HG02852 (cell line): ENCODE measurements around the gene IVD.

Source experiments
- ATAC-seq: cut with Tn5 transposase; IDR thresholded peaks from one replicate; pipeline ENCODE4 v1.9.1; 2021; ENCODE audit warnings: mild to moderate bottlenecking, moderate library complexity; ENCODE audit not compliant: unreplicated experiment

The IVD gene

DNA sequence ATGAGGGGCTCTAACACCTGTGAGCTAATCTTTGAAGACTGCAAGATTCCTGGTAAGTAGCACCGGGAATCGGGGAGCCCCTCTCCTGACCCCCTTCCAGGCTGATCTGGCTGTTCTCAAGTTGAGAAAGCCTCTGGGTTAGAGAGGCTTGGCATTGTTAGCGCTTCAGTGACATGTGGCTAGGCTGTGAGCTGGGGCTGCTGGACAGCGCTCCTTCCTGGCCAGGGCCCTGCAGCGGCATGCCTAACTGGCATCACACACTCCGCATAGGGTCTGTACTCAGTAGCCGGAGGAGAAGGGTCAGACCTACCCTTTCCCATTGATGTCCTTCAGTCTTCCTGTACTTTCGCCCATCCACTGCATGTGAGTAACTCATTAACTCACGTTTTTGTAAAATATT is 7.4 kb downstream of the IVD start:
- ATAC-seq, result no peak

DNA sequence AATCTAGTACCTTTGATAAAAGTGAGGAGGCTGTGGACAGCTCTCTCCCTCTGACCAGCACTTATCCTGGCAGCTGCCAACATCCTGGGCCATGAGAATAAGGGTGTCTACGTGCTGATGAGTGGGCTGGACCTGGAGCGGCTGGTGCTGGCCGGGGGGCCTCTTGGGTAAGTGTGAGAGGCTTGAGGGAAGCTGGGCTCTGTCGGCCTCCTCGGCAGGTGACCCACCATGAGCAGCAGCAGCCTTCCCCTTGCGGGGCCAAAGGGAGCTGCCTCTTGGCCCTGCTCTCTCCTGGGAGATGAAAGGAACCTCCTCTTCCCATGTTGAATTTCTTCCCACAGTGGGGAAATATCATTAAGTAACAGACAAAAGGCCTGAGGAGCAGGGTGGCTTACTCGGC is 9.2 kb downstream of the IVD start:
- ATAC-seq, result no peak

DNA sequence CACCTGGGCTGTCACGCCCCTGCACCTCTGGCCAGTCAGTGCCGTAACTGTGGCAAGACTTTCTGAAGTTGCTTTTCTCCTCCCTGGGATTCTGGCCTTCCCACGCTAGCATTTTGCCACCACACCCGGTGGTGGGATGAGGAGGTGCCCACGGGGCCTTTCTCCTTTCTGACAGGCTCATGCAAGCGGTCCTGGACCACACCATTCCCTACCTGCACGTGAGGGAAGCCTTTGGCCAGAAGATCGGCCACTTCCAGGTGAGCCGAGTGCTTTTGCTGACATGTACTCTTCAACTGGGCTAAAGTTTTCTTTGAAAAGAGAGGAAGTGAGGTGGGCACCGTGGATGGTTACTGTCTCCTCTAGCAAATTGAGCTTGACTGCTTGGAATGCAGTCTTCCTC is 9.6 kb downstream of the IVD start:
- no peak for ATAC-seq

DNA sequence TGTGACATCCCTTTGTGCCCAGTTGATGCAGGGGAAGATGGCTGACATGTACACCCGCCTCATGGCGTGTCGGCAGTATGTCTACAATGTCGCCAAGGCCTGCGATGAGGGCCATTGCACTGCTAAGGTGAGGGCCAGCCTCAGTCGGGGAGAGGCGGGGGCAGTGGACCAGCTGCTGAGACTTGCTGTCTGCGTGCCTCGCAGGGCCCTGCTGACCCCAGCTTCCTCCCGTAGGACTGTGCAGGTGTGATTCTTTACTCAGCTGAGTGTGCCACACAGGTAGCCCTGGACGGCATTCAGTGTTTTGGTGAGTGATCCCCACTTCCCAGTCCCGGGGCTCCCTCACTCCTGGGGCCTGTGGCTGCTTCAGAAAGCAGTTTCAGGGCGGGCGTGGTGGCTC is 10.5 kb downstream of the IVD start:
- ATAC-seq, result no peak

DNA sequence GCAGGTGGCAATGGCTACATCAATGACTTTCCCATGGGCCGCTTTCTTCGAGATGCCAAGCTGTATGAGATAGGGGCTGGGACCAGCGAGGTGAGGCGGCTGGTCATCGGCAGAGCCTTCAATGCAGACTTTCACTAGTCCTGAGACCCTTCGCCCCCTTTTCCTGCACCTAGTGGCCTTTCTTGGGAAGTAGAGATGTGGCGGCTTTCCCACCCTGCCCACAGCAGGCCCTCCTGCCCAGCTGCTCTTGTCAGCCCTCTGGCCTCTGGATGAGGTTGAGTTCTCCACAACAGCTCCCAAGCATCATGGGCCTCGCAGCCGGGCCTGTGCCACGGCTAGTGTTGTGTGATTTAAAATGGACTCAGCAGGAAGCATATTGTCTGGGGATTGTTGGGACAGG is 12.5 kb downstream of the IVD start:
- no peak for ATAC-seq

DNA sequence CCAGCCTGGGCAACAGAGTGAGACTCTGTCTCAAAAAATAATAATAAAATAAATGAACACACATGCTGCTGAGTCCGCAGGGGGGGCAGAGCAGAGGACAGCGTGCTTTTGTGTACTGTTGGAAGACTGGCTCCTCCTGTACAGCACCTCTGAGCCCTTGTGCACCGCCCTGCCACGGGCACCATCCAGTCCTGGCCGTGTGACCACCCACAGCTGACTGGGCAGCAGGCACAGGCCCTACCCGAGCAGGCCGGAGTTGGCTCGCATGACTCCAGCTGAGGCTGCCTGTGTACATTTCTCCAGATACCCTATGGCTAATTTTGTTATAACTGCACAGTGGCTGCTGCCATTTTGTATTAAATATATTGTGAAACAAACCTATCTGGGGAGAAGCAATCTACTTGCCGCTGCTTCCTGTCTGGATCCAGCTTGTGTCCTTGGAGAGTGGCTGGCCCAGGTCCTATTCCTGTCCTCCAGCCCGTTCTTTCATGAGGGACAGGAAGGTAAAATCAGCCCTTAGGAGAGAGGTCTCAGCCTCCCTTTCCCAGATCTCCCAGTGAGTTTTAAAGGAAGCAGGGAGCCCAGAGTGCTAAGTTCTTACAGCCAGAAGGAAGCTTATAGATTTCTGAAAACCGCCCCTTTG is 14.6 kb downstream of the IVD start:
- no peak for ATAC-seq

DNA sequence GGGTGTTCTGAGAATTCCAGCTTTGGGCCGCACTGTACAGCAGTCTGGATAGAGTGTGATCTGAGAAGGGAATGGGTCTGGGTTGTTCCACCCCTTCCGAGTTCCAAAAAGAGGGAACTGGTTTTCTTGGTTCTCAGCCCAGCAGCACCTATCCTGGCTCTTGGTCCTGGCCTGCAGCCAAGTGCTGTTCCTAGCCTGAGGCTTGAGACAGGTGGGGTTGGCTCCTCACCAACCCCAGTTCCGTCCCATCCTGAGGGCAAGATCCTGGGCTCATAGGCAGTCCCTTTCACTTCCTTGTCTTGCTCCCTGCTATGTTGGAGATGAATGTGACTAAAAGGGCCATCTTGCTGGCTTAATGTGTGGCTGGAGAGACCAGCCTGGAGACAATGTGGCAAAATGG is 15.2 kb downstream of the IVD start:
- no peak for ATAC-seq

DNA sequence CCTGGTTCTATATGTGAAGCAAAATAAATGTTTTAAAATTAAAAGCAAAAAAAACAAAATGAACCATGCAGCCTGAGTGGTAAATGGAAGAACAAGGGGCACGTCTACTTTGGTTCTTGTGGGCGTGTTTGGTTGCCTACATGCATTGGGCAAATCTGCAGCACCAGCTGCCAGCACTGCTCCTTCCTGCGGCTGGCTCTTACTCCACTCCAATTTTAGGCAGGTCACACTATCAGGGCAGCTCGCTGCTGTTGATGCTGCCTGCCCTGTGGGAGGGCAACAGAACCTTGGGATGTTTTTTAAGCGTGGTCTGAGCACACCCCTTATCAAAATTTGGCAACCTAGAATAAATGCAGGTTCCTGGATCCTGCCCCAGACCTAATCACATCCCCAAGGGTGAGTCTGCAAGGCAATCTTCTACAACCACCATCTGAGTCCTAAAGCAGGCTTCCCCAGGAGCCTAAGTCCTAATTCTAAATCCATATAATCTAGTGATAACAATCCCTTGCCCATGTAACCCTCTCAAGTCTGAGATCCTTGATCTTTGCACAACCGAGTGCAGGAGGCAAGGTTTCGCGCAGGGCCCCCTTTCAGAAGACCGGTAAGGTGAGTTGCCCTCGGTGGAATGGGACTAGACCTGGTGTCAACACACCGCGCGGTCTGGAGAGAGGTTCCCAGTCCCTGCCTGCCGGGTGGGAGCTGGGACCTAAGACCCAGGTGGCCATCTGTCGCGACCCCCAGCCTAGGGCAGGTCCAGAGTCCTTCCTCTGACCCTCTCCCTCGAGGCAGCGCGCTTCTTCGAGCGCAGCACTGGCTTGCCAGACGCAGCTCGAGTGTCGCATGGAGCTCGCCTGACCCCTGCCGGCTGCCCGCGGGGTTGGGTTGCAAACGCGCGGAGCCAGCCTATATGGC is 15.9 kb downstream of the IVD start:
- ATAC-seq, result no peak

DNA sequence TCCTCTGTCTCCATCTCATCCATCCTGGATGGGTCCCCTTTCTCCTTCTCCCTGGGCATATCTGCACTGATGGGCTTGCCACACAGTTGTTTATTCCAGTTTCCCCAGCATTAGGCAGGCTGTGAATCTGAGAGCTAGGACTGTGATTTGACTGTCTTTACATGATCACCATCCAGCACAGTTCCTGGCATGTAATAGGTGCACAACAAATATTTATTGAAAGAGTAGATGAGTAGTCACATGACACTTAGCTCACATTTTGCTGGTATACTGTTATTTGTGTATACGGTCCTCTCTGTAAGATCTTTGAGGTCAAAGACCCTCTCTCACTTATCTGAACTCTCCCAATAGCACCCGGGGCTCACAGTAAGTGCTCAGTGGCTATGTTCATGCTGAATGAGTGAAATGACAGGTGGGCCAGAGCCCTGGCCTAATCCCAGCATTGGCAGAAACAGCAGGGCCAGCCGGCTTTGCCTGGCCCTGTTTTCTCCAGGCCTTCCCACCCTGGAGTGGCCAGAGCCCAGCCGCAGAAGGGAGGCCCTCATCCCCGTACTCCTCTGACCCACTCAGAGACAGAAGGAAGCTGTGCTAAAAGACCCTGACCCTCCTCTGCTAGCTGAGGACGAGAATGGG is 19.0 kb downstream of the IVD start:
- ATAC-seq, result no peak

DNA sequence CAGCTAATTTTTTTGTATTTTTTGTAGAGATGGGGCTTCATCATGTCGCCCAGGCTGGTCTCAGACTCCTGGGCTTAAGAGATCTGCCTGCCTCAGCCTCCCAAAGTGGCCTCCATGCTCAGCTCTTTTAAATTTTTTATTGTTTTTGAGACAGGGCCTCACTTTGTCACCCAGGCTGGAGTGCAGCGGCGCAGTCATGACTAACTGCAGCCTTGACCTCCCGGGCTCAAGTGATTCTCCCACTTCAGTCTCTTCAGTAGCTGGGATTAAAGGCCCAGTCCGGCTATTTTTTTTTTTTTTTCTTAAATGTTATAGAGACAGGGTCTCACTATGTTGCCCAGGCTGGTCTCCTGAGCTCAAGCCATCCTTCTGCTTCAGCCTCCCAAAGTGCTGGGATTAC is 20.1 kb downstream of the IVD start:
- ATAC-seq, result no peak

DNA sequence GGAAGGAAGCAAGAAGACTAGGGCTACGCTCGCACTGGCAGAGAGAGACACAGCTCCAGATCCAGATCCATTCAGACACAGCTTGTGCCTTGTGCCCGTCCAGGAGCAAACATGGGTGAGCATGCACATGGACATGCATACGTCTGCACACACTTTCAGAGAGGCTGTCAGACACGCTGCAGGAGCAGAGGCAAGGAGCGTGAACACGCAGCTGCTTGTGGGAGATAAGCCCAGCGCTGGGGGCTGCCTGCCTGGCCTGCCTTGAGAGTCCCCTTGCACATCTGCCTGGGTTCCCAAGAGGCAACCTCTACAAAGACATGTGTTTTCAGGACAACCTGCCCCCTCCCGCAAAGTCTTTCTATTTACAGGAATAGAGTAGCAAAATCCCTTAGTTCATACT is 21.6 kb downstream of the IVD start:
- no peak for ATAC-seq

DNA sequence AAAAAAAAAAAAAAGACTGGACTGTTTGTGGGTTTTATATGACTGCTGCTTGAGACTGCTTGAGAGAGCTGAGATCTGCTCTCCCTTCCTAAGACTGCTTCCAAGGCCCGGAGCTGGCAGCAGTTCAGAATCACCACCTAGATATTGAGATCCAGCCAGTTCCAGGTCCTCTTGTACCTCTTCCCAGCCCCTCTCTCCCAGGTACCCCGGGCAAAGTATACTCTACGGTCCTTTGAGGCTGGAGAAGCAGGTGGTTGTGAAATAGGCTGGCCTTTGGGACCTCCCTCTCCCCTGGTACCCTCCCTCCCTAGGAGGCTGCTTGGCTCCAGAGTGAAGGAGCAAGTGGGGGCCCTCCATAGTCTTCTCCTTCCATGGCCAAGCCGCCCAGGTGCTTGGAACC is 22.6 kb downstream of the IVD start:
- no peak for ATAC-seq

DNA sequence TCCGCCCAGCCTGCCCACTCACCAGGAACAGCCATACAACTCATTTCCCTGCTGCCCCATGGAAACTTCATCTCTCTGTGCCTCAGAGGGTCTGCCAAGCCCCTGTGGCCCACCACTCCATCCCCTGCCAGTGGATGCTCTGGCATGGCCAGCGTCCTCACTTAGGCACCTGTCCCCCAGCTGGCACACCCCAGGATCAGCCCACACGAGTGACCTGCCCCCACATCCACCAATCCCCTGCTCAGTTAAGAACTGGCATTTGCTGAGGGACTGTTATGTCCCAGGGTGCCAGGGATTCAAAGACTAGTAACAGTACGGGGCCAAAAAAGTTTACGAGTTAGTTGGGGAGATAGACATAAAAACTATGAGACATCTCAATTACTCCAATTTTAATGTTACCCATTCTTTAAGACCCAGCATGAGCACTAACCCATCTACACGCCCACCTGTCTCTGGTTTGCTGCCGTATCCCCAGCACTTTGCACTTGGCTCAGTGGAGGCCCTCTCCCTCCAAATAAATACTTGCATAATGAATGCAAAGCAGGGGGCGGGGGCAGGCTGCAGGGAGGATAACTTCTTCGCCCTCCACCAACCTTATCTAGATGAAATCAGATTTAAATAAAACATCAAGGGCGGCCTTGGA is 23.6 kb downstream of the IVD start:
- ATAC-seq, result no peak

DNA sequence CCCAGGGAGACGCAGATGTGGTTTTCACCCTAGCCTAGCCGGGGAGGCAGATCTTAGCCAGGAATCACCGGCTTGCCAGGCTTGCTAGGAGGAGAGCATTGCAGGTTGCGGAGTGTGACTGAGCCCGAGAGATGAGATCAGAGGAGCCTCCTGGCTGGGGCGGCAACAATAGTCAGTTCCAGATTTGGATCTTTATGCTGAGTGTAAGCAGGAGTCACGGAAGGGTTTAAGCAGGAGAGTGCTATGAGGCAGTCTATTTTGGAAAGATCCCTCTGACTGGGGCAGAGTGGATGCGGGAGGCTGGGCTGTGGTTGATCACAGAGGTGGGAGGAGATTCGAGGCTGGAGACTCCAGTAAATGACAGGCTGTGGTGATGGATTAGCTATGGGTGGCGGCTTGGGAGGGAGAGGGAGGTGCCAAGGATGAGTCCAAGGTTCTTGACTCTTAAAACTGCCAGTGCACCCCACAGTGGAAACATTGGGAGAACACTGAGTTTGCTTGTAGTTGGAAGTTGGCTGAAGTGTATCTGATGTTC is 24.7 kb downstream of the IVD start:
- ATAC-seq, result no peak

DNA sequence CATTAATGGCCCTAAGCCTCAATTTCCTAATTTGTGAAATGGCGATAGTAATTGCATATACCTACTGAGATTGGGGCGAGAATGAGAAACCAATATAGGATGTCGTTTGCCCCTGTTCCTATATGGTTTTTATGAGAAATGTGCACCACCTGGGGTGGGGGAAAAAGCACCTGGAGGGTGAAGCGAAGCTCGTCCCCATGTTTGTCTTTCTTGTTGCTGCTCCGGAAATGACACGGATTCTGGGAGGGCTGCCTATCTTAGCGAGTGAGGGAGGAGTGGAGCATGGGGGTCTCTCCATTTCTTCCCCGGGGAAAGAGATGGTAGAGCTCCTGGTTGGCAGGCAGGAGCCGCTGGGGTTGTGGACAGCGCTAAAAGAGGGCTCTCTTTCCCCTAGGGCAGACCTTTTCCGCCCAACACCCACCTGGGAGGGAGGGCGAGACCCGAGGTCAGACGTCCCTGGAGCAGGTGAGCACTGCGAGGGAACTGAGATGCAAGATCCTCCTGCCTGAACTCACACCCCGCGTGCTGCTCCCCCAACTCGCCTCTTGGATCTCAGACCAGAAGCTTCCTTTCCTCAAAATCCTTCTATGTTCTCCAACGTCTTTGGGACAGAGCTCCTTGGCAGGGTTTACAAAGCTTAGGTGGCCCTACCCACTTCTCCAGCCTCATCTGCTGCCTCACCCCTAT is 29.6 kb downstream of the IVD start:
- ATAC-seq, result no peak

DNA sequence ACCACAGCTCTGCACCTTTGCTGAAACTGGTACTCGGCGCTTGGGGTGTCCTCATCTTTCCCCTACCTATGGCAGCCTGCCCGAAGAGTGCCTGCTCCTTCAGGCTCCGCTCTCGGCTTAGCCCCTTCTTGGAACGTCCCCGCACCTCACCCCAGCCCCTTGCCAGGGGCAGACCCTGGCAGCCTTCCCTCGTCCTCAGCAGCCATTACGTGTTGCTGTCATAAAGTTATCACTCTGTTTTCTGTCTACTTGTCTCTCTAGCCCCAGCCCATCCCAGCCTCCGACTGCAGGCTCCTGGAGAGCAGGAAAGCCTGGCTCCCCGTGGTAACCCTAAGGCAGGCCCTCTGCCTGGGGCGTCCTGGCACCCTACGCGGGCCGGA is 30.1 kb downstream of the IVD start:
- ATAC-seq, result no peak

DNA sequence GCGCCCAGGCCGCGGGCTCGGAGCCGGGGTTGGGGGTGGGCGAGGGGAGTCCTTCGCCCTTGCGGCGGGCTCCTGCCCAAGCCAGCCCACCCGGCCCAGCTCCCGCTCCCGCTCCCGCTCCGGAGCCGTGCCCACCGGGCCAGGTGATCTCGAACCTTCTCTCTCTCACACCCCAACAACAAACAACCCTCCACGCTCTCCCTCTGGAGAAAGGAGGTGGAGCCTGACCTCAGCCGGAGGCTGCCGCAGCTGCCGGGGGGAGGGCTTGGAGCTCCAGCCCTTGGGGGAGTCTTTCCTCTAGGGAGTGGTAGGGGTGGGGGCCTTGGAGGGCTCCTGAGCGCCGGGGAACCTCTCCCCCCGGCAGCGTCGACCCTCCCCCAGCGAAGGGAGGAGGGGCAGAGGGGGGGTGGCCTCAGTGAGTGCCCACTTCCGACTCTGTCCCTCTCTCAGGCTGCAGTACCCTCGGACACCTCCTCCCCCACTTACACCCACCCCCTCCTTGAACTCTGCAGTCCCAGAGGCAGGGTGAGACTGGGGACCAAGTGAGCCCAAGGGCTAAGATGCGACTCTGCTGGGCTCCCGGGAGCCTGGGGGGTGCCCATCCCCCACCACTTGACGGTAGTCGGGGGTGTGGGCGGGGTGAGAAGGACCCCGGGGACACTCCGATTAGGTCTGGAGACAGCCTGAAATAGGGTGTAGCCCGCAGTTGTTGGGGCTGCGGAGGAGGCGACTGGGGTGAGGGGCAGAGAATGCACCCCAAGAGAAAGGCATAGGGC is 30.7 kb downstream of the IVD start:
- no peak for ATAC-seq

DNA sequence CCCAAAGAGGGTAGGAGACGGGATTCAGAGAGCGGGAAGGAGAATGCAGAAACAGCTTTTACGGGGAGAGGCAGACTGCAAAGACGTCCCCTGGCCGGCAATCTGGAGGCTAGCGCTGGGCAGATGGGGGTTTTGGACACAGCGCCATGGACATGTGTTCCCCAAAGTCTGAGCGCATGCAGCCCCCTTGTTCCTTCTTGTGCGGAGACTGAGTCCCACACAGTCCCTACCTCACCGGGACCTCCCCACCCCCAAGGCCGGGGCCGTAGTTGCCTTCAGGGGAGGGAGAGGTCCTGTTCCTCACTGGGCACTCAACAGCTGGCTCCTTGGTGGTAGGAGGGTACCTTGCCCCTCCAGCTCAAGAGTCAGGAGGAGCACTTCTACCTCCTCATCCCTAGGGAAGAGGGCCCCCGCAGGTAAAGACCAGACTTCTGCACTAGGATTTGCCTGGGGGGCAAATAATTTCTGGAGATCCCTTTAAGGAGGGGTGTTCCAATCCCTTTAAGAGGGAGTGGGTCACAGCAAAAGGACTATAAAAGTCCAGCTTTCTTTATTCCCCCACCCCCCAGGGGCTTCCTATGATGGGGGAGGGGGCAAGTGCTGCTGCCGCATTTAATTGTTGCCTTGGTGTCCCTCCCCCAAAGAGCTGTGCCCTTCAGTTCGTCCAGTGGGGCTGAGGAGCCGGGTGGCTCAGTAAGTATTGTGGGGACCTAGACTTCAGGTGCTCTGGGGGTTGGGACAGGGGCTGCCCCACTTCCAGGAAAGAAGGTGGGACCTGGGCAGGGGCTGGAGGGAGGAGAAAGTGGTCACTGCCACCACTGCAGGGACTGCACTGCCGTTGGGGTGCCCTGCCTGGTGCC is 31.5 kb downstream of the IVD start:
- ATAC-seq, result no peak
